DND-41 (cell line): Measurements from ENCODE around the gene WDR5.

ENCODE experiments used
- ATAC-seq: fragments of 200-7000 bp; cut with Tn5 transposase; 3 replicates; pipeline ENCODE4 v1.9.1; 2021; ENCODE audit warnings: low read depth; ENCODE audit not compliant: insufficient read depth
- DNase-seq: peaks from one replicate; pipeline ENCODE4 v3.0.0-alpha.2; 2020
- H2AFZ ChIP-seq: 2 replicates; pipeline ENCODE4 v1.6.0; 2012; ENCODE audit warnings: low read depth, low read length
- H3K27ac ChIP-seq: 2 replicates; pipeline ENCODE4 v1.5.1; 2012; ENCODE audit warnings: low read length, inconsistent platforms
- H3K27me3 ChIP-seq: fragments of 200-600 bp; sonication (generic); 2 replicates; pipeline ENCODE4 v1.6.0; 2012; ENCODE audit warnings: low read length, mild to moderate bottlenecking, inconsistent platforms; ENCODE audit not compliant: insufficient read depth, poor library complexity
- H3K36me3 ChIP-seq: 2 replicates; pipeline ENCODE4 v1.5.1; 2012; ENCODE audit warnings: low read length, inconsistent platforms; ENCODE audit not compliant: insufficient read depth
- H3K4me1 ChIP-seq: 2 replicates; pipeline ENCODE4 v1.5.1; 2012; ENCODE audit warnings: mild to moderate bottlenecking, low read length; ENCODE audit not compliant: insufficient read depth
- H3K4me2 ChIP-seq: 2 replicates; pipeline ENCODE4 v1.6.0; 2012; ENCODE audit warnings: mild to moderate bottlenecking, moderate library complexity, low read length, inconsistent platforms; ENCODE audit not compliant: insufficient read depth
- H3K4me3 ChIP-seq, 2 experiments: fragments of 200-600 bp in 1 of 2; shearing (Covaris generic) in 1 of 2; 2 replicates each; pipeline ENCODE4 v1.5.1; 2012 to 2016; ENCODE audit warnings: inconsistent platforms in 2 of 2, low read length in 2 of 2, mild to moderate bottlenecking in 2 of 2, low read depth in 1 of 2, moderate library complexity in 1 of 2
- H3K79me2 ChIP-seq: 2 replicates; pipeline ENCODE4 v1.6.0; 2012; ENCODE audit warnings: low read length, inconsistent platforms; ENCODE audit not compliant: insufficient read depth
- H3K9ac ChIP-seq: 2 replicates; pipeline ENCODE4 v1.6.0; 2012; ENCODE audit warnings: low read depth, mild to moderate bottlenecking, inconsistent platforms, low read length, moderate library complexity
- H3K9me3 ChIP-seq: 2 replicates; pipeline ENCODE4 v1.5.1; 2012; ENCODE audit warnings: low read length, moderate library complexity, mild to moderate bottlenecking, inconsistent platforms; ENCODE audit not compliant: insufficient read depth, severe bottlenecking
- H4K20me1 ChIP-seq: 2 replicates; pipeline ENCODE4 v1.6.0; 2012; ENCODE audit warnings: low read length; ENCODE audit not compliant: insufficient read depth
- CTCF ChIP-seq: IDR thresholded peaks from 2 replicates; pipeline ENCODE4 v1.5.1; 2012; ENCODE audit warnings: borderline replicate concordance, low read length, moderate library complexity, mild to moderate bottlenecking; ENCODE audit not compliant: poor library complexity, severe bottlenecking; ENCODE audit errors: extremely low read depth
- EZH2 ChIP-seq: IDR thresholded peaks from 3 replicates; pipeline ENCODE4 v1.6.1; 2012; ENCODE audit warnings: borderline replicate concordance, low read depth, mild to moderate bottlenecking, moderate library complexity, low read length, inconsistent platforms; ENCODE audit not compliant: severe bottlenecking

The WDR5 gene

GRCh38 chr9:134154262-134154701, 18.4 kb downstream of the WDR5 start:
- no peak for DNase-seq

GRCh38 chr9:134155812-134156377, 20.0 kb downstream of the WDR5 start:
- TF ChIP-seq EZH2 (no peak), CTCF (no peak)
- peaks cover 87% of the 10 kb centered on the region for H3K36me3 ChIP-seq
- H3K79me2 ChIP-seq = no peaks in the 10 kb centered on the region
- no peak overlapping the region for H3K4me2 ChIP-seq
- peaks cover 18% of the 10 kb centered on the region for H4K20me1 ChIP-seq
- no peak for DNase-seq
- H3K27ac ChIP-seq = no peak overlapping the region
- H3K4me1 ChIP-seq = no peaks in the 10 kb centered on the region
- H3K9ac ChIP-seq = no peak overlapping the region
- no peaks in the 10 kb centered on the region for H3K27me3 ChIP-seq
- H3K4me3 ChIP-seq = no peak overlapping the region
- no peak for ATAC-seq
- no peak overlapping the region for H2AFZ ChIP-seq
- no peaks in the 10 kb centered on the region for H3K9me3 ChIP-seq

More at GRCh38 chr9:134154262-134154701, 18.4 kb downstream of the WDR5 start:
- no peak overlapping the region for H3K9ac ChIP-seq
- H3K36me3 ChIP-seq = peaks cover 99% of the 10 kb centered on the region
- H3K79me2 ChIP-seq = 0 out of 2 replicates have a peak, but pooled peaks cover 2% of the 10 kb centered on the region
- no peak overlapping the region for H2AFZ ChIP-seq
- no peaks in the 10 kb centered on the region for H3K9me3 ChIP-seq
- peaks cover 22% of the 10 kb centered on the region for H4K20me1 ChIP-seq
- ATAC-seq = no peak
- no peak overlapping the region for H3K4me2 ChIP-seq
- H3K27ac ChIP-seq = no peak overlapping the region
- H3K4me3 ChIP-seq = no peak overlapping the region
- H3K27me3 ChIP-seq = no peaks in the 10 kb centered on the region
- TF ChIP-seq CTCF (no peak), EZH2 (no peak)
- no peaks in the 10 kb centered on the region for H3K4me1 ChIP-seq

GRCh38 chr9:134156564-134157377, 20.9 kb downstream of the WDR5 start:
- ATAC-seq (no peak), DNase-seq (no peak)
- Histone ChIP-seq H3K27me3 (no peaks in the 10 kb centered on the region), H3K27ac (no peak overlapping the region), H3K79me2 (no peaks in the 10 kb centered on the region), H3K4me1 (no peaks in the 10 kb centered on the region), H4K20me1 (peaks cover 18% of the 10 kb centered on the region), H3K4me2 (no peak overlapping the region), H2AFZ (no peak overlapping the region), H3K9ac (no peak overlapping the region), H3K4me3 (no peak overlapping the region), H3K9me3 (no peaks in the 10 kb centered on the region), H3K36me3 (peaks cover 79% of the 10 kb centered on the region)
- TF ChIP-seq CTCF (no peak), EZH2 (no peak)
